Measurements from ENCODE around the gene IGDCC3.
A peak's percentile ranks its signal among the peaks of the same experiment; 100 is the strongest.

Gene IGDCC3

DNA sequence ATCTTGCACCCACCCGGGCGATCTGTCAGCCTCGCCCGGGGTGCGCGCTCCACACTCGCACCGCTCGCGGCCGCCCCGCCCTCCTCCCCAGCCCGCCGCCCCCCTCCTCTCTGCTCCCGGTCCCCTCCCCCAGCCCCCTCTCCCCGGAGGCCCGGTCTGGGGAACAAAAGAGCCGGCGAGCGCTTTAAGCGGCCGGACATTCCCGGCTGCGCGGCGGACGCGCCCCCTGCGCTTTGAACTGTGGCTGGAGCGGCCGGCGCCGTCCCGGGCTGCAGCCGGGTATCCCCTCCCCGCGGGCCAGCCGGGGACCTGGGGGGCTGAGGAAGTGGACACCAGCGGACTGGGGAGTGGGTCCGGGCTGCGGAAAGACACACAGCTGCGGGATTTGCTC lies at the start of gene IGDCC3:
Gene IGDCC3 (minus strand): TSS at position 27 of the 391 bp plus-strand sequence. CDS start 214 bp downstream, outside the sequence.
- H3K4me1 Mint-ChIP-seq, result peaks cover 20% of the 10 kb centered on the region
- peak within 1 kb of the TSS; percentile 80 for H3K4me3 Mint-ChIP-seq
- H3K36me3 Mint-ChIP-seq, result no peaks in the 10 kb centered on the region
- H3K27me3 Mint-ChIP-seq, result peaks cover 52% of the 10 kb centered on the region
- H3K9me3 Mint-ChIP-seq, result no peaks in the 10 kb centered on the region
- H3K27ac Mint-ChIP-seq, result peak within 1 kb of the TSS; percentile 59

DNA sequence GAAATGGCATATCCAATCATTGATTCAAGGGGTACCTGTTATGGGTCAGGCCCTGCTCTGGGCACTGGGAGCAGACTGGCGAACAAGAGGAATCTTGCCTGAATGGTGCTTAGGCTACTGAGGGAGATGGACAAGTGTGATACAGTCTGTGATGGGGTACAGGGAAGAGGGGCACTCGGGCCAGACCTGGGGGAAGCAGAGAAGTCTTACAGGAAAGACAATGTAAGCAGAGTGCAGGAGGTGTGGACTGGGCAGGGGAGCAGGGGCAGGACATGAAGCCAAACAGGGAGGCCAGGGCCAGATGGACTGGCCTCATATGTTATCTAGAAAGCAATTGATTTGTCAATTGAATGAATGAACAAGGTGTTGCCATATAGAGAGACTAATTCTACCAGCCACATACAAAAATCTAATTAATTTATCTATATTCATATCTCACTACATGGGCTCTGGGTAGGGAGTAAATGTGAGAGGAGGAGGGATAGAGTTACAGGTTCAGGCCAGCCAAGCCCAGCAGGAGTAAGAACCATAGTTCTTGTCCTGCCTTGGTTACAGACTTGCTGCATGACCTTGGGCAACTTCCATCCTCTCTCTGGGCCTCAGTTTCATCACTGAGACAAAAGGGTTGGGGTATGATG lies 48.5 kb upstream of the IGDCC3 start:
- H3K4me1 Mint-ChIP-seq, result peaks cover 19% of the 10 kb centered on the region
- no peak overlapping the region for H3K27ac Mint-ChIP-seq
- H3K36me3 Mint-ChIP-seq, result peaks cover 2% of the 10 kb centered on the region
- no peak overlapping the region for H3K4me3 Mint-ChIP-seq
- peaks cover 22% of the 10 kb centered on the region for H3K27me3 Mint-ChIP-seq
- H3K9me3 Mint-ChIP-seq, result no peaks in the 10 kb centered on the region

DNA sequence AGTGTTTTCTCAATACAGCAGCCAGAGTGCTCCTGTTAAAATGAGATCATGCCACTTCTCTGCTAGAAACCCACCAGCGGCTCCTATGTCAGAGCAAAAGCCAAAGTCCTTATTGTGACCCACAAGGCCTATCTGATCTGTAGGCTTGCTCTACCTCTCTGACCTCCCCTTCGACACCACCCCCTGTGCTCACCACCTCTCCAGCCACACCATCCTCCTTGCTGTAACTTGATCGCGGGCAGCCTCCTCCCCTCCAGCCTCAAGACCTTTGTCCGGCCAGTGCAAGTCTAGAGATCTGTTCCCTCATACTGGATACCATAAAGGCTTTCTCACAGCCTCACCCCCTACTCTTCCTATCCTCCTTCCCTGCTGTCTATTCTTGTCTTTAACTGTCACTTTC lies 46.9 kb upstream of the IGDCC3 start:
- Mint-ChIP-seq H3K4me1 (peaks cover 23% of the 10 kb centered on the region), H3K36me3 (peaks cover 2% of the 10 kb centered on the region), H3K4me3 (no peak overlapping the region), H3K9me3 (no peaks in the 10 kb centered on the region), H3K27me3 (peaks cover 31% of the 10 kb centered on the region), H3K27ac (no peak overlapping the region)

DNA sequence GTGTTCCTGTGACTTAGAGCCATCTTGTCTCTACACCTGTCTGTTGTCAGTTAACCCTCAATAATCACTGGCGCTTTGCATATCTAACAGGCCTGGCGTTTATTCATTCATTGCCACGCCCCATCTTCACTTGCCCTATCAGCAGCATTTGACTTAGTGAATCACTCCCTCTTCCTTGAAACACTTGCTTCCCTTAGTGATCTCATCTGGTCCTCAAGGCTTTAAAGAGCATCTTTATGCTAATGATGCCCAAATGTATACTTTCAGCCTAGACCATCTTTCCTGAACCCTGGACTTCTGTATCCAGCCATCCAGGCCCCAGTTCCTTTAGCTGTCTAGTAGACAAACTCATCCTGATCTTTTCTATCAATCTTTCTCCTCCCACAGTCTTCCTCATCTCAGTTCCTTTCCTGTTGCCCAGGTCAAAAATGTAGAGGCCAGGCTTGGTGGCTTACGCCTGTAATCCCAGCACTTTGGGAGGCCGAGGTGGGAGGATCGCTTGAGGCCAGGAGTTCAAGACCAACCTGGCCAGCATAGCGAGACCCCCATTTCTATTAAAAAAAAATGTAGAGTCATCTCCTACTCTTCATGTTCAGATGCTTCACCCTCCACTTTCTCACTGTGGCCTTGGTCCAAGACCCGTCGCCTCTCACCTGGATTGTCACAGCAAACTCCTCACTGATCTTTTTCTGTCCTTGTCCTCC lies 46.3 kb upstream of the IGDCC3 start:
- no peaks in the 10 kb centered on the region for H3K9me3 Mint-ChIP-seq
- no peak overlapping the region for H3K27ac Mint-ChIP-seq
- H3K4me1 Mint-ChIP-seq, result peaks cover 23% of the 10 kb centered on the region
- H3K27me3 Mint-ChIP-seq, result peaks cover 35% of the 10 kb centered on the region
- H3K4me3 Mint-ChIP-seq, result peak overlapping the region; percentile 89
- H3K36me3 Mint-ChIP-seq, result peaks cover 2% of the 10 kb centered on the region

DNA sequence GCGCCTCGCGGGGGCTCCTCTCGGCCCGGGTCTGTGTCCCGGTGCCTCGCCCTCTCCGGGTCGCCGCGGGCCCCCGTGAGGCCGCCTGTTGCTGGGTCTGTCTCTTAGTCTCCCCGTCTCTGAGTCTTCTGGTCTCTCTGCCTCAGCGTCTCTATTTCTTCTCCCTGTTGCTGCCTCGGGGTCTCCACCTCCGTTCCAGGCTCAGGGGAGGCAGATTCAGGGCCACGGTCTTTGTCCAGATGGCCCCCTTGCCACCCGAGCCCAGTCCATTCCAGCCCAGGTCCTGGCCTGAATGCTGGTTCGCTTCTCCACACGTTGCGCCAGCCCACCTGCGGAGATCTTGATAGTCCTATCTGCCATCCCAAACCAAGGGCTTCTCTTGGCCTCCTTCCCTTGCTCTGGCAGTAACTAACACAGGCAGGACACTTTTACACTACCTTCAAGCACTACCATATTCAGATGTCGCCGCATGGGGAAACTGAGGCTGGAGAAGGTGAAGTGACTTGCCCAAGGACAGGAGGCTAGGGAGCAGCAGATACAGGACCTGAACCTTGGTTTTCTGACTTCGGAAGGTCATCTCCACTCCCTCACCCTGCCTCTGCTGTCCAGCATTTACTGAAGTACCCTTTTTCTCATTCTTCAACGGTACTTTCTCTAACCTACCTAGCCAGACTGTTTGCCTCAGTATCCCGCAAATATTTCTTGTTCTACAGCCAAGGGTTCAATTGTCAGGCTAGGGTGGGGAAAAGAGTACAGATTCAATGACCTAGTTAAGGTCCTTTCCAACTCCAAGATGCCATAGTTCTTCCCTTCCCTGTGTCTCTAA lies 45.6 kb upstream of the IGDCC3 start:
- Mint-ChIP-seq H3K4me1 (peaks cover 23% of the 10 kb centered on the region), H3K27me3 (peaks cover 35% of the 10 kb centered on the region), H3K36me3 (peaks cover 2% of the 10 kb centered on the region), H3K4me3 (peak overlapping the region; percentile 89), H3K9me3 (no peaks in the 10 kb centered on the region), H3K27ac (no peak overlapping the region)

DNA sequence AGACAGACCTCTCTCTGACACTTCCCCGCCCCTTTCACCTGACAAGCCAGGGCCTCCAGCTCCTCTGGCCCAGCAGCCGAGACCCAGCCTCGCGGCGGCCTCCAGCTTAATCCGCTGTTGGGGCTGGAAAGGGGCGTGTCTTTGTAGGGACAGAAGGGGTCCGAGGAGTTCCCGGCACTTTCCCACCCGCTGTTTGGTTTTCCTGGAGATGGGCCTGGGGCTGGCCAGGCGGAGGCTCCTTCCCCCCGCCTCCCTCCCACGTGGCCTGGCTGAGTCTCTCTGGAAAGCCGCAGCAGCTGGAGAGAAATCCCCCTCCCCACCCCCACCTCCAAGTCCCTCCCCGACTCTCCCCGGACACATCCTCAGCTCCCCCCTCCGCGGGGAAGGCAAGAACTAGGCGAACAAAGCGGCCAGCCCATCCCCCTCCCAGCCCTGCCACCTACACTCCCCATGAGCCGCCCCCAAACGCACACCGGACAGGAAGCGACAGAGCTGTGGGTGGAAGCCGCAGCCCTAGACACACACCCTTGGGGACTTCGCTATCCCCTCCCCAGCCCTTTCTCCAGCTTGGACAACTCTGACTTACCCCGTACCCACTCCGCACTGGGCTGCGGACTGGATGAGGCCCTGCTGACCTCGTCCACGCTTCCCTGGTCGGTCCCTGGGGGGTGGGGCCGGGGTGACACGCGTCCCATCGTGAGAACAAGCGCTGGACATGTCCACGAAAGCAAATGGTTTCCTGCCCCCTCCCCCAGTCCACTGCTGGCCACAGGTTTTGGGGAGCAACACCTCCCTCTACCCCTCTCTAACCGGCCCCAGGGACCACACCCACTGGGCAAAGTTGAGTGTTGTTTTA lies 43.8 kb upstream of the IGDCC3 start:
- Mint-ChIP-seq H3K27ac (no peak overlapping the region), H3K36me3 (peaks cover 2% of the 10 kb centered on the region), H3K9me3 (no peaks in the 10 kb centered on the region), H3K27me3 (peaks cover 41% of the 10 kb centered on the region), H3K4me3 (peak overlapping the region; percentile 90), H3K4me1 (peaks cover 23% of the 10 kb centered on the region)

DNA sequence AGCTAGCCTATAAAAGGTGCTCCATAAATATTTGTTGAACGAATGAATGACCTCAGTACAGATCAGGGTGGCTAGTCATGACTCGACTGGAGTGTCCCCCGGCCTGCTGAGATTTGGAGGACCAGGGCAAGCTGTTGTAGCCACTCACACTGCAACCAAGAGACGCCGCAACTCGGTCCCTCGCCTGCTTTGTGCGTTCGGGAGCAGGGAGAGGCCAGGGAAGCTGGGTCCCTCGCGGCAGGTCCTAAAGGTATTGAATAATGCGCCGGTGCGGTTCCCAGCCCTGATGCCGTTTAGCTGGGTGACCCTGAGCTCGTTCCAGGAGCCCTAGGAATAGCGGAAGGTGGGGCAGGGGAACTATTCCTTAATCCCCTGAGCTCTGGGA lies 43.2 kb upstream of the IGDCC3 start:
- Mint-ChIP-seq H3K4me3 (peak overlapping the region; percentile 3), H3K27me3 (peaks cover 41% of the 10 kb centered on the region), H3K27ac (no peak overlapping the region), H3K36me3 (peaks cover 2% of the 10 kb centered on the region), H3K4me1 (peaks cover 23% of the 10 kb centered on the region), H3K9me3 (no peaks in the 10 kb centered on the region)

DNA sequence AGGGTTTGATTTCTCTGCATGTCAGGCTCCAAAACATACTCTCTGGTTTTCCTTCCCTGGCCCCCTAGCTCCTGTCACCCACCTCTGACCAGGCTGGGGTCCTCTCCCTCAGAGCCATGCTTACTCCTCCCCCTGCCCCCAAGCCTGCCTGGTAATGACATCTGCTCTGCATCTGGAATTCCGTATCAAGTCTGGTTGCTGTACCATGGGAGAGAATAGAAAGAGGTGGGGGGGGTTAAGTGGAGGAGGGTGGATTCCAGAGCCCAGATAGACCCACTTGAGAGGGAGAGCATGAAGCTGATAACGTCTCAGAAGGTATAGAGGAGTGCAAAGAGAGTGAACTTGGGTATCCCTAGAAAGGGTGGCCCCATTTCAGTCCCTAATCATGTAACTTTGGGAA lies 40.8 kb upstream of the IGDCC3 start:
- peaks cover 2% of the 10 kb centered on the region for H3K36me3 Mint-ChIP-seq
- H3K27ac Mint-ChIP-seq, result no peak overlapping the region
- H3K4me1 Mint-ChIP-seq, result peaks cover 17% of the 10 kb centered on the region
- H3K27me3 Mint-ChIP-seq, result peaks cover 28% of the 10 kb centered on the region
- no peaks in the 10 kb centered on the region for H3K9me3 Mint-ChIP-seq
- H3K4me3 Mint-ChIP-seq, result no peak overlapping the region

DNA sequence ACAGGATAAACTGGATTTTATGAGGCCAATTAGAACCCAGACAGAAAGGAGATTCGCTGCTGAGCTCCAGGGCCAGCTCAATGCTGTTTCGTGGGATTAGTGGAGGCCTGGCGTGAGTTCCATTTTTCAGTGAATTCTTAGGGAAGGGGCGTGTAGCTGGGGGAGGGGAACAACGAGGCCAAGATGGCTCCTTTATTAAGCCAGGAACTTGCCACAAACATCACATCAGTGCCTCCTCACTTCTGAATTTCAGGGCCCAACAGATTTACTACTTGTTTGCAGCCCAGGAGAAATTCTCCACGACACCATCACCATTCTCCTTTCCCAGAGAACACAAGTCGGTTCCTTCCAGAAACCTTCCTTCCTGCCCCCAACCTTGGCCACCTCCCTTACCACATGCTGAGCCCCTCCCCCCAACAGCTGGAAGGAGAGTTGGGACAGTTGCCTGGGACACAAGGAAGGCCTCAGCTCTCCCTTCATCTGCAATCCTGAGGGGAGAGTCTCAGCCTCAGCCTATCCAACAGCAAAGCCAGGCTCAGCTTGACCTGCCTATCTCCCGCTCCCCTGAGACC lies 39.1 kb upstream of the IGDCC3 start:
- Mint-ChIP-seq H3K36me3 (no peaks in the 10 kb centered on the region), H3K27me3 (peaks cover 19% of the 10 kb centered on the region), H3K9me3 (no peaks in the 10 kb centered on the region), H3K4me3 (no peak overlapping the region), H3K4me1 (peaks cover 6% of the 10 kb centered on the region), H3K27ac (no peak overlapping the region)

DNA sequence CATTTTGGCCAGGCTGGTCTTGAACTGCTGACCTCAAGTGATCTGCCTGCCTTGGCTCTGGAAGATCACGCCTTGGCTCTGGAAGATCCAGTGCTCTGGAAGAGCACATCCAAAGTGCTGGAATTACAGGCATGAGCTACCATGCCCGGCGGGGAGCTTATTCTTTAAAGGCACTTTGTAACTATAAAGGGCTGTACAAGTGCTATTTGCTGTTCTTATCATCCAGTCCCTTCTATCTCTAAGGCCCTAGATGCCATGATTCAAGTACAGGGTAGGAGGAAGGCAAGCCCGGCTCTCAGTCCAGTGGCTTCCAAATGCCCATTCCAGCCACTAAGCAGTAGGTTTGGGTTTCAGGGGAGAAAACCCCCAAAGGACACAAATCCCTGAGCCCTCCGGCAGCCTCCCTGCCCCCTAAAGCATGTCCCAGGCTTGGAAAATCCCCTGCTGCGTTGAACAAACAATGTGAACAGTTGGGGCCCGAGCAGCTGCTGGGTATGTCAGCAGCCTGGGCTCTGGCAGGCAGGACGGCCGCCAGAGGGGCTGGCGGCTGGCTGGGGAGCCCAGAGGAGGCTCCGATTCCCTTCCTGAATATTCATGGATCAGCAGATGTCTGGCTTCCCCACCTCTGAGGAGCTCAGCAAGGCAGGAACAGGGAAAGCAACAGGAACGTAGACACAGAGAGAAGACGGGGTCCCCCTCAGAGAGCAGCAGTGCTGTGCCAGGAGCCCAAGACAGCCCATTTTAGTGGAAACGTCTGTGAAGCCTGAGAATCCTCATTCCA lies 37.2 kb upstream of the IGDCC3 start:
- Mint-ChIP-seq H3K9me3 (no peaks in the 10 kb centered on the region), H3K4me1 (no peaks in the 10 kb centered on the region), H3K4me3 (no peak overlapping the region), H3K36me3 (no peaks in the 10 kb centered on the region), H3K27ac (no peak overlapping the region), H3K27me3 (peaks cover 13% of the 10 kb centered on the region)

DNA sequence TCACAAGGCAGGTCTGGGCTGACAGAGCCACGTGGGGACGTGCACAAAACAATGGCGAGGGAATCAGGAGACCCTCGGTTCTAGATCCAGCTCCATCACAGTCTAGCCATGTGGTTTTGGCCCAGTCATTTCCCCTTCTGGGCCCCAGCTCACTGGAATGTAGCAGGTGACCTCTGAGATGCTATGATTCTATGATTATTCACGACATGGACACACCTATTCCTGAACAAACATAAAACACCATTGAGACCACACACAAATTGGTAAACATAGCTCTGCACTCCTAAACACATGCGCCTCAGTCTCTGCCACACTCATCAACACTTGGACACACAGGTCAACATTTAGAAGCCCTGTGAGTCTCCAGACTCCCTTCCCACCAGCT lies 36.0 kb upstream of the IGDCC3 start:
- Mint-ChIP-seq H3K27ac (no peak overlapping the region), H3K4me3 (no peak overlapping the region), H3K27me3 (peaks cover 8% of the 10 kb centered on the region), H3K4me1 (no peaks in the 10 kb centered on the region), H3K36me3 (no peaks in the 10 kb centered on the region), H3K9me3 (no peaks in the 10 kb centered on the region)

DNA sequence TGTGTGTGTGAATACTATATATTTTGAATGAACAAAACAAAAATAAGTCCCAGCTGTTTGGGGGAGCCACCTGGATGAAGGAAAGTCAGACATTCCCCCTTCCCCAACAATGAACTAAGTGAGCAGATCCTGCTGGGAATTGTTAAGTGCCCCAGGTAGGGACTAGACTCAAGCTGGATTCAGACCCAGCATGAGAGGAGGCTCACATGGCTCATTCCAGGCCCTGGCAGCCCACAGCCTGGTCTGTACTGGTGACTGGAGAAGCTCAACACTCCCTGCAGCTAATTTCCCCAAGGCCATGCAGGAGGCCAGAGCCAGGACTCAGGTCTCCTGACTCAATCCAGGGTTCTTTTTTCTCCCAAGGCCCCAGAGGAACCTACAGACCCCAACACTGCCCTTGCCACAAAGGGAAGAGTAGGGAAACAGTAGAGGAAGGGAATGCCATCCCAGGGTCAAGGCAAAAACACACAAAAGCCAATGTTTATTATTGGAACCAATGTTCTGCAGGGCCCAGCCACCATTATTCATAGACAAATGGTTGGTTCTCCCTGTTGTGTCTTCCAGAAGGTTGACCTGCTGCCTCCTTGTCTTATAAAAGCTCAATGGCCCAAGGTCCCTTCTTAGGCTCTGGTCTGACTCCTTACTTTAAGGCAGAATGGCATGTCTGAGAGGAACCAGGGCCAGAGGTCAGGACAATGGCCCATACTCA lies 35.4 kb upstream of the IGDCC3 start:
- Mint-ChIP-seq H3K4me3 (no peak overlapping the region), H3K27ac (no peak overlapping the region), H3K27me3 (peaks cover 7% of the 10 kb centered on the region), H3K4me1 (no peaks in the 10 kb centered on the region), H3K9me3 (no peaks in the 10 kb centered on the region), H3K36me3 (no peaks in the 10 kb centered on the region)

DNA sequence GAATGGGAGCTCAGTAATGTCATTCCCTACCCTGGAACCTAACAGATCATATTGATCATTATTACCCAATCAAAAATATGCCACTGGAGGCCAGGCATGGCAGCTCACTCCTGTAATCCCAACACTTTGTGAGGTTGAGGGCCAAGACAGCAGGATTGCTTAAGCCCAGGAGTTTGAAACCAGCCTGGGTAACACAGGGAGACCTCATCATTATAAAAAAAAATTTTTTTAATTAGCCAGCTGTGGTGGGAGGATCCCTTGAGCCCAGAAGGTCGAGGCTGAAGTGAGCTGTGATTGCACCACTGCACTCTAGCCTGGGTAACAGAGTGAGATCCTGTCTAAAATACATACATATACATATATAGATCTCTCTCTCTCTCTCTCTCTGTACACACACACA lies 34.8 kb upstream of the IGDCC3 start:
- peaks cover 2% of the 10 kb centered on the region for H3K27me3 Mint-ChIP-seq
- no peaks in the 10 kb centered on the region for H3K4me1 Mint-ChIP-seq
- no peak overlapping the region for H3K27ac Mint-ChIP-seq
- no peaks in the 10 kb centered on the region for H3K36me3 Mint-ChIP-seq
- H3K4me3 Mint-ChIP-seq, result no peak overlapping the region
- H3K9me3 Mint-ChIP-seq, result no peaks in the 10 kb centered on the region

DNA sequence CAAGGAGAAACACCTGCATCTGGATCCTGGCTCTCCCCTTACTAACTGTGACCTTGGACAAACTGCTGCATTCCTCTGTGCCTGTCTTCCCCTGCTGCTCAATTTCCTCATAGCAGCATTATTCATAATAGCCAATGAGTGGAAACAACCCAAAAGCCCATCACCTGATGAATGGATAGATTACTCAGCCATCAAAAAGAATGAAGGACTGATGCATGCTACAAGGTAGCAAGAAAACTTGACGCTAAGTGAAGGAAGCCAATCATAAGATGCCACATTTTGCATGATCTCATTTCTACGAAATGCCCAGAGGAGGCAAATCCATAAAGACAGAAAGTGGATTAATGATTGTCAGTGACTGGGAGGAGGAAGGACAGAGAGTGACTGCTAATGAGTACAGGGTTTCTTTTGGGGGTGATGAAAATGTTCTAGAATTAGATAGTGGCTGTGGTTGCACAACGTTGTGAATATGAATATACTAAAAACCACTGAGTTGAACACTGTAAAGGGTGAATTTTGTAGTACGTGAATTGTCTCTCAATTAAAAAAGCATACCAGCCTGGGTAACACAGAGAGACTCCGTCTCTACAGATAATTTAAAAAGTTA lies 33.8 kb upstream of the IGDCC3 start:
- Mint-ChIP-seq H3K9me3 (no peaks in the 10 kb centered on the region), H3K27ac (no peak overlapping the region), H3K4me3 (no peak overlapping the region), H3K4me1 (no peaks in the 10 kb centered on the region), H3K27me3 (peaks cover 2% of the 10 kb centered on the region), H3K36me3 (no peaks in the 10 kb centered on the region)
